HUES48 (cell line): Measurements from ENCODE around the gene RALGPS2.

Experiments used
- H3K27ac ChIP-seq: one replicate; pipeline ENCODE4 v1.7.0; 2013; ENCODE audit warnings: low read depth, low read length, inconsistent platforms
- H3K27me3 ChIP-seq: 2 replicates; pipeline ENCODE4 v1.6.1; 2013; ENCODE audit warnings: mild to moderate bottlenecking, low read length; ENCODE audit not compliant: control insufficient read depth, insufficient read depth
- H3K36me3 ChIP-seq: 2 replicates; pipeline ENCODE4 v1.6.1; 2013; ENCODE audit warnings: low read length; ENCODE audit not compliant: control insufficient read depth, insufficient read depth
- H3K4me1 ChIP-seq: 2 replicates; pipeline ENCODE4 v1.6.1; 2013; ENCODE audit warnings: mild to moderate bottlenecking, low read length; ENCODE audit not compliant: control insufficient read depth, insufficient read depth
- H3K4me3 ChIP-seq: 2 replicates; pipeline ENCODE4 v1.5.1; 2013; ENCODE audit warnings: mild to moderate bottlenecking, low read depth, low read length
- H3K9ac ChIP-seq: 2 replicates; pipeline ENCODE4 v1.6.1; 2013; ENCODE audit warnings: mild to moderate bottlenecking, low read depth, low read length, moderate library complexity
- H3K9me3 ChIP-seq: 2 replicates; pipeline ENCODE4 v1.6.1; 2013; ENCODE audit warnings: low read length; ENCODE audit not compliant: control insufficient read depth, insufficient read depth

RALGPS2 gene

GRCh38 chr1:178692564-178693327 lies 32.3 kb upstream of the RALGPS2 start:
- H3K27ac ChIP-seq, result no peak overlapping the region
- H3K9ac ChIP-seq, result no peak overlapping the region
- H3K4me1 ChIP-seq, result no peaks in the 10 kb centered on the region
- H3K27me3 ChIP-seq, result no peaks in the 10 kb centered on the region
- H3K4me3 ChIP-seq, result no peak overlapping the region
- H3K9me3 ChIP-seq, result no peaks in the 10 kb centered on the region
- no peaks in the 10 kb centered on the region for H3K36me3 ChIP-seq

DNA sequence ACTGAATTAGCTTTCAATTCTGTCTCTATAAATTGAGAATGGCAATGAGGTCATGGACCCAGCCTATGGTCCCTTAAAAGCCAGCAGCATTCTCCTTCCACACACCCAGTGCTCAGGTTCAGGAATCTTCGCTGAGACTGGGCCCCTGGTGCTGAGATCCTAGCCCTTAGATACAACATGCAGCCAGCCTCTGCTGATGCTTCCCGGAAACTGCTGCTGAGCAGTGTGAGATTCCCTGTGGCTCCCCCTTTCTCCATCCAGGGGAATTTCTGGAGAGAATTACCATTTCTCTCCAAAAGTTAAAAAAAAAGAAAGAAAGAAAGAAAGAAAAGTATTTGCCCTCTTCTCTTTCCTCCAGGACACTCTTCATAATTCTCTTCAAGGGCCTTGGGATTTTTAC lies 31.7 kb upstream of the RALGPS2 start:
- H3K27me3 ChIP-seq, result no peaks in the 10 kb centered on the region
- no peaks in the 10 kb centered on the region for H3K4me1 ChIP-seq
- H3K9me3 ChIP-seq, result no peaks in the 10 kb centered on the region
- no peak overlapping the region for H3K27ac ChIP-seq
- H3K9ac ChIP-seq, result no peak overlapping the region
- H3K4me3 ChIP-seq, result no peak overlapping the region
- H3K36me3 ChIP-seq, result no peaks in the 10 kb centered on the region

- H3K27ac ChIP-seq, result no peak overlapping the region
- H3K4me3 ChIP-seq, result no peak overlapping the region
- no peak overlapping the region for H3K9ac ChIP-seq
- no peaks in the 10 kb centered on the region for H3K36me3 ChIP-seq
- H3K4me1 ChIP-seq, result no peaks in the 10 kb centered on the region
- no peaks in the 10 kb centered on the region for H3K27me3 ChIP-seq
- no peaks in the 10 kb centered on the region for H3K9me3 ChIP-seq
Observed at GRCh38 chr1:178694923-178695525, 30.0 kb upstream of the RALGPS2 start.

- Histone ChIP-seq H3K9me3 (no peaks in the 10 kb centered on the region), H3K27me3 (no peaks in the 10 kb centered on the region), H3K36me3 (no peaks in the 10 kb centered on the region), H3K27ac (no peak overlapping the region), H3K9ac (no peak overlapping the region), H3K4me3 (no peak overlapping the region), H3K4me1 (no peaks in the 10 kb centered on the region)
Observed at GRCh38 chr1:178702146-178702545, 22.9 kb upstream of the RALGPS2 start.

DNA sequence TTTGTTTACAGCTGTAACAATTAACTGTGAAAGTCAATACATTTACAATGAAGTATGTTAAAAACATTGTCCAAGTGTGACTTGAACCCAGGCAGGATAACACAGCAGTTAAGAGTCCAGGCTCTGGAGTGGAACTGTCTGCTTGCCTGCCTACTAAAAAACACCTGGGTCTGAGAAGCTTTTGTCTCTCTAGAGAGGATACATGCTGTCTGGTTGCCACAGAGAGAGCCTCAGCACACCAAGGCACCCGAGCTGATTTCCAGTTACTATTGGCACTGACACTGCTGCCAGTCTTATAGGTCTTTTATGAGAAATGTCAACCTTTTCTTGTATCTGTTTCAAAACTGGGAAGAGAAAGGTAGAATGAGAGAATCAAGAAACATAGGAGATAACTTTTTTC lies 20.2 kb upstream of the RALGPS2 start:
- Histone ChIP-seq H3K9me3 (no peaks in the 10 kb centered on the region), H3K9ac (no peak overlapping the region)

DNA sequence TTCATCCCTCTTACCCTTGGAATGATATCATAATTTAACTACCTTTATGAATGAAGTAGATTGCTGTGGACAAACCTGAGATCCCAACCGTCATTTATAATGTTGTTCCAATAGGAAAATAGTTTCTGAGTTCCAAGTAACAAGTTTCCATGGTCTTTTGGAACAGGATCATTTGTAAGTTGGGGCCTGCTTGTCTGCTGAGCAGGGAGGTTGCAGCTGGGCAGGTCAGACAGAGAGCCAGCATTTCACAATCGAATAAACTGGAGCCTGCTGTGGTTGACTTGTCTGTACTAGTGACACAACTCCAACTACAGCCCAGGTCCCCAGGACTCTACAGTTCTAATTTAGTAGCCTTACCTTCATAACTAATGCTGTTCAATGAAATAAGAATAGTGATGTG lies 18.6 kb upstream of the RALGPS2 start:
- Histone ChIP-seq H3K9me3 (no peaks in the 10 kb centered on the region), H3K4me3 (no peak overlapping the region), H3K4me1 (no peaks in the 10 kb centered on the region), H3K27me3 (no peaks in the 10 kb centered on the region), H3K9ac (no peak overlapping the region), H3K36me3 (no peaks in the 10 kb centered on the region), H3K27ac (no peak overlapping the region)

More for the DNA sequence above, 20.2 kb upstream of the RALGPS2 start:
- Histone ChIP-seq H3K4me1 (no peaks in the 10 kb centered on the region), H3K27ac (no peak overlapping the region), H3K4me3 (no peak overlapping the region), H3K36me3 (no peaks in the 10 kb centered on the region), H3K27me3 (no peaks in the 10 kb centered on the region)

DNA sequence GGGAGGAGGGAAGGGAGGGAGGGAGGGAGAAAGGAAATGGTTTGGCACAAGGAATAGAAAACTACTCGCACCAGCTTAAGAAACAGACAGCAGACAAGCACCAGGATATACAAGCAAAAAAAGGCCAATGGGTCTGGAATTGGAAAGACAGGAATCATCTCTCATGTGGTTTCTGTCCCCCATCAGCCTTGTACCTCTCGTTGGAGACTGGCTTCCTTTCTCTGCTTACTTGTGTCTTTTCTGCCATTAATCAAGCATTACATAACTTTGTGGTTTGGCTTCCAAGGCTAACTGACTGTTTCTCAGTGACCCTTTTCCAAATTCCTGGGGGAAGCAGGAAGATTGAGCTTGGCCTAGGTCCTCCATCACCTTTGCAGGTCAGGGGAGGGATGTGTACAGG lies 11.8 kb upstream of the RALGPS2 start:
- Histone ChIP-seq H3K27ac (no peak overlapping the region), H3K4me1 (no peaks in the 10 kb centered on the region), H3K9ac (no peak overlapping the region), H3K36me3 (no peaks in the 10 kb centered on the region), H3K4me3 (no peak overlapping the region), H3K27me3 (no peaks in the 10 kb centered on the region), H3K9me3 (no peaks in the 10 kb centered on the region)

- H3K9me3 ChIP-seq, result no peaks in the 10 kb centered on the region
- H3K36me3 ChIP-seq, result no peaks in the 10 kb centered on the region
- no peak overlapping the region for H3K4me3 ChIP-seq
- no peaks in the 10 kb centered on the region for H3K27me3 ChIP-seq
- peaks cover 4% of the 10 kb centered on the region; the same call in 1 of the 2 replicates for H3K4me1 ChIP-seq
- no peak overlapping the region for H3K27ac ChIP-seq
- no peak overlapping the region for H3K9ac ChIP-seq
Observed at GRCh38 chr1:178714453-178714852, 10.6 kb upstream of the RALGPS2 start.

DNA sequence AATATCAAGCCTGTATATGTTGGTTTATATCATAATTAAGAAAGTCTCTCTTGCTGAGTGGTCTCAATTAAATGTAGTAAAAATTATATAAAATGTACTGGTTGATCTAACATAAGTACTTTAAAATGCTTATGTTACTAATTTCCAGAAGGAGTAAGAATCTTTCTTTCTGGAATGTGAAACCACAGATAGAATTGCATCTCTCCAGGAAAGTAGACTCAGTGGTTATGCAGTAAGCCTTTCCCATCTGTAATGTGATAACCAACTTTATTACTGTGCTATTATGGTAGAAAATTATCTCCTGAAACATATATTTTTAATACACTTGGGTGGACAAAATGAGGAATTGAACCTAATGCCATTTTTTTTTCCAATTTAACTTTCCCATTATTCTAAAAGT lies 8.9 kb upstream of the RALGPS2 start:
- Histone ChIP-seq H3K36me3 (no peaks in the 10 kb centered on the region), H3K27ac (no peak overlapping the region), H3K4me3 (no peak overlapping the region), H3K4me1 (peaks cover 6% of the 10 kb centered on the region; the same call in 1 of the 2 replicates), H3K27me3 (no peaks in the 10 kb centered on the region), H3K9me3 (no peaks in the 10 kb centered on the region), H3K9ac (no peak overlapping the region)

GRCh38 chr1:178718520-178718919 lies 6.5 kb upstream of the RALGPS2 start:
- Histone ChIP-seq H3K9me3 (no peaks in the 10 kb centered on the region), H3K27ac (no peak overlapping the region), H3K36me3 (no peaks in the 10 kb centered on the region), H3K4me1 (peaks cover 6% of the 10 kb centered on the region; the same call in 1 of the 2 replicates), H3K27me3 (no peaks in the 10 kb centered on the region), H3K4me3 (no peak overlapping the region), H3K9ac (no peak overlapping the region)

DNA sequence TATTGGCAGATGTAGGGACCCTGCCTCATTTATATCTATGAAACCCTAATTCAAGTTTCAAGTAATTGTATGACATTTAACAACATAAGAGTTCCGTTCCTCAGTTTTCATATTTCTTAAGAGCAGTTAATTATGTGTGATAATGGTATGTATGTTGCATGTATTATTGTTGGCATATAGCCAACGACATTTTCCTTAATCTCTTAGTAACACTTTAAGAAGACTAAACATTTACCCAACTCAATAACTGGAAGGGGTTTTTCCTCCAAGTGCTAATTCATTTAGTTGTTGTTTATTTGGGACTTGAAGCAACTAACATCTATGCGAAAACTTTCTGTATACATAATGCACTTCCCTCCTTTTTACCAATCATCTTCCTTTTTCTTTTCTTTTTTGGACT lies 1.5 kb upstream of the RALGPS2 start:
- Histone ChIP-seq H3K4me1 (peaks cover 33% of the 10 kb centered on the region), H3K27ac (no peak overlapping the region), H3K36me3 (no peaks in the 10 kb centered on the region; the same call in 1 of the 2 replicates), H3K4me3 (no peak overlapping the region), H3K9me3 (no peaks in the 10 kb centered on the region), H3K27me3 (0 out of 2 replicates have a peak, but pooled peaks cover 6% of the 10 kb centered on the region), H3K9ac (no peak overlapping the region)
